ENCODE results near the gene SCAI. TPM values are rescaled to one million over a fixed set of nuclear protein-coding genes. Genes with fewer than 3 reads are reported as not detected.

SCAI gene
- total and polyA plus RNA-seq, 9 of the 15 experiments (the other 6 are each of a cell fraction or from before 2014, with no cell fraction given): 0.70 to 12.4 (median 4.2) TPM

GRCh38 chr9:125137200-125137599, 6.1 kb downstream of the SCAI start (continued):
- TF ChIP-seq ZBTB9 (CRISPR knock-in tag; IDR thresholded peaks at IDR 0.05) (no peak), FOXO4 (CRISPR knock-in tag; IDR thresholded peaks at IDR 0.05) (no peak), ZNF197 (CRISPR knock-in tag; IDR thresholded peaks at IDR 0.05; ENCODE audit: low read depth) (no peak), ZNF316 (IDR thresholded peaks at IDR 0.05) (no peak), RBM14 (IDR thresholded peaks at IDR 0.05; ENCODE audit: borderline replicate concordance, insufficient read depth, low read depth, low read length) (no peak), ZNF696 (CRISPR knock-in tag; conservative IDR thresholded peaks at IDR 0.05) (no peak)

- ATAC-seq (no peak), DNase-seq (ENCODE audit: extremely low read depth in 1 of 4, low spot score in 3 of 4) (no peak), FAIRE-seq (no peak)
- H3K9me3 ChIP-seq (replicated peaks; ENCODE audit: control insufficient read depth, insufficient read depth, low read depth, low read length): no peaks in the 10 kb centered on the region
- intact Hi-C loops (cut with micrococcal nuclease) (no loop called here), in situ Hi-C loops (cut with MboI) (no loop called here)
- CTCF ChIA-PET (ENCODE audit: low intra/inter-chr PET ratio): no interaction called here
- no peak overlapping the region for H3K4me3 ChIP-seq
- H3K4me2 ChIP-seq (ENCODE audit: insufficient read depth, low read length): no peak overlapping the region
- no TSS peak for BruUV-seq (replicated peaks)
- 0 out of 2 replicates have a peak, but pooled peaks cover 7% of the 10 kb centered on the region for H4K20me1 ChIP-seq (replicated peaks; ENCODE audit: control insufficient read depth, insufficient read depth, low read length)
- POLR2A ChIA-PET: interaction anchor here (0.8 to 1.2 kb wide), 2 partner anchors 9 to 69 kb away, joined by 3 read pairs; no protein-coding TSS in a partner anchor
- peaks cover 18 to 19% of the 10 kb centered on the region in 2 experiments; a peak in 4 of 5 replicates for H3K4me1 ChIP-seq (replicated peaks in 1 of 2; ENCODE audit: control insufficient read depth in 2 of 2, insufficient read depth in 2 of 2, low read length in 2 of 2)
- H3K9me1 ChIP-seq (ENCODE audit: control insufficient read depth, insufficient read depth, low read length): no peaks in the 10 kb centered on the region
- H3K9ac ChIP-seq (ENCODE audit: insufficient read depth in 1 of 2, low read depth in 2 of 2, low read length in 2 of 2): no peak overlapping the region
- H3K27me3 ChIP-seq (ENCODE audit: control insufficient read depth in 2 of 2, insufficient read depth in 2 of 2, low read length in 2 of 2): no peaks in the 10 kb centered on the region
- no peak overlapping the region for H2AFZ ChIP-seq (ENCODE audit: low read depth, low read length)
- H3K79me2 ChIP-seq (ENCODE audit: control insufficient read depth, insufficient read depth, low read length): peaks cover 61% of the 10 kb centered on the region
- H3K27ac ChIP-seq (ENCODE audit: extremely low read depth, low read depth, low read length): no peak overlapping the region
- peaks cover 4% of the 10 kb centered on the region; the same call in 2 of the 3 replicates for H3K36me3 ChIP-seq (ENCODE audit: control insufficient read depth, insufficient read depth, low read length)
- no peak for TF ChIP-seq MECOM (CRISPR knock-in tag; IDR thresholded peaks at IDR 0.05)
- TF ChIP-seq HDGF (IDR thresholded peaks at IDR 0.05): no peak
- TF ChIP-seq FOXA3 (CRISPR knock-in tag; conservative IDR thresholded peaks at IDR 0.05 in 1 of 2, IDR thresholded peaks at IDR 0.05 in 1 of 2): no peak
- TF ChIP-seq POLR2AphosphoS5 (IDR thresholded peaks at IDR 0.05; ENCODE audit: control insufficient read depth, insufficient read depth, low read depth, low read length): no peak
- no peak for TF ChIP-seq MEF2D (tag; conservative IDR thresholded peaks at IDR 0.05; ENCODE audit: low read depth)
- no peak for TF ChIP-seq NFRKB (IDR thresholded peaks at IDR 0.05; ENCODE audit: low read depth)
- no peak for TF ChIP-seq ZHX1 (conservative IDR thresholded peaks at IDR 0.05; ENCODE audit: low read length)
- no peak for TF ChIP-seq HDAC8 (tag; IDR thresholded peaks at IDR 0.05)
- TF ChIP-seq RBM25 (IDR thresholded peaks at IDR 0.05; ENCODE audit: low read depth, low read length, severe bottlenecking): no peak
- no peak for TF ChIP-seq ZSCAN29 (IDR thresholded peaks at IDR 0.05)
- no peak for TF ChIP-seq SIX5 (IDR thresholded peaks at IDR 0.05; ENCODE audit: borderline replicate concordance in 1 of 2, insufficient read depth in 1 of 2, low read depth in 1 of 2, low read length in 2 of 2)
- no peak for TF ChIP-seq ZBED1 (IDR thresholded peaks at IDR 0.05)
- TF ChIP-seq JUNB (CRISPR knock-in tag; conservative IDR thresholded peaks at IDR 0.05): no peak
Measured at GRCh38 chr9:125134976-125135375, 8.4 kb downstream of the SCAI start.

Data from K562 (cell line).